Tibial nerve (tissue), 3 donors: ENCODE measurements around the gene RPTOR.

Experiments used
- POLR2A ChIP-seq, 2 donors: fragments of 450-650 bp; IDR thresholded peaks; one replicate each; pipeline ENCODE4 v1.6.1; 2017; ENCODE audit warnings: antibody characterized with exemption in 2 of 2, mild to moderate bottlenecking in 2 of 2, moderate library complexity in 2 of 2
- TF ChIP-seq, protein P1 (sequence below), 5 experiments: fragments of 200-600 bp in 3 of 5; fragments of 450-650 bp in 2 of 5; sonication (generic) in 3 of 5; IDR thresholded peaks; one replicate each; pipeline ENCODE4 v1.5.1; 2016 to 2019; ENCODE audit warnings: antibody characterized with exemption in 5 of 5, mild to moderate bottlenecking in 3 of 5, moderate library complexity in 2 of 5

DNA sequence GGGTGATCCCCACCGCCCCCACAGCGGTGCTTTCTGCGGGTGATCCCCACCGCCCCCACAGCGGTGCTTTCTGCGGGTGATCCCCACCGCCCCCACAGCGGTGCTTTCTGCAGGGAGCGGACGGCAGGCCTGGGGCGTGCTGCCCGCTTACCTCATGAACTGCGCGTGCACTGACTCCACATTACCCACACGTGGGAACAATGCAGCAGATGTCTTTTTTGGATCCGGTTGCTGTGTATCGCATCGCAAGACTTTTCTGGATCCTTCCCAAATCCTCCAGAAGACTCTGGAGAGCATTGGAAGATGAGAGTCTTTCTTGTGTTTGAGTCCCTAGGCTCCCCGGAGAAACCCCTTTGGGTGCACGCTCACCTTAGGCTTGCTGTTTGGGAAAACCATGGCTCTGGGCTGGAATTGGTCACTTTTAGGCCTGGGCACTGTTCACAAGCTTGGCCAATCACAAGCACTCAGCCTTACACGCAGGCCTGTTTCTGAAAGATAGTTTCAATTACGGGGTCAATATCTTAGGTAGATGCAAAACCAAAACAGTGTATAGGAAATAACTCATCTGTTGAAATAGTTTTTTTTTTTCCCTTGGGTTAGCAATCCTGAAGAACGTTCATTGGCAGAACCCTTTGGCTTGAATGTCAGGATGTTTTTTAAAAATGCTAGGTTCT is 201.8 kb downstream of the RPTOR start:
- TF ChIP-seq, protein P1, sequence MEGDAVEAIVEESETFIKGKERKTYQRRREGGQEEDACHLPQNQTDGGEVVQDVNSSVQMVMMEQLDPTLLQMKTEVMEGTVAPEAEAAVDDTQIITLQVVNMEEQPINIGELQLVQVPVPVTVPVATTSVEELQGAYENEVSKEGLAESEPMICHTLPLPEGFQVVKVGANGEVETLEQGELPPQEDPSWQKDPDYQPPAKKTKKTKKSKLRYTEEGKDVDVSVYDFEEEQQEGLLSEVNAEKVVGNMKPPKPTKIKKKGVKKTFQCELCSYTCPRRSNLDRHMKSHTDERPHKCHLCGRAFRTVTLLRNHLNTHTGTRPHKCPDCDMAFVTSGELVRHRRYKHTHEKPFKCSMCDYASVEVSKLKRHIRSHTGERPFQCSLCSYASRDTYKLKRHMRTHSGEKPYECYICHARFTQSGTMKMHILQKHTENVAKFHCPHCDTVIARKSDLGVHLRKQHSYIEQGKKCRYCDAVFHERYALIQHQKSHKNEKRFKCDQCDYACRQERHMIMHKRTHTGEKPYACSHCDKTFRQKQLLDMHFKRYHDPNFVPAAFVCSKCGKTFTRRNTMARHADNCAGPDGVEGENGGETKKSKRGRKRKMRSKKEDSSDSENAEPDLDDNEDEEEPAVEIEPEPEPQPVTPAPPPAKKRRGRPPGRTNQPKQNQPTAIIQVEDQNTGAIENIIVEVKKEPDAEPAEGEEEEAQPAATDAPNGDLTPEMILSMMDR (IDR thresholded peaks at IDR 0.05), result no peak
- no peak for TF ChIP-seq POLR2A (IDR thresholded peaks at IDR 0.05)
